ENCODE measurements around the gene KRT9.
"Not testable (repeated sequence)": the region's sequence is repeated elsewhere in the genome, so short reads cannot be mapped to it uniquely, and the experiment has no call there.

Gene KRT9

GRCh38 chr17:41571561-41572434, at the start of gene KRT9:
KRT9 (minus strand) TSS chr17:41572059; CDS start chr17:41571992, 67 bp downstream.
- DNase-seq (ENCODE audit: low read depth in 3 of 3) = no peak

- not testable (repeated sequence) for DNase-seq (ENCODE audit: low read depth in 3 of 3)
Measured at GRCh38 chr17:41621435-41621817, 49.6 kb upstream of the KRT9 start.

- DNase-seq (ENCODE audit: low read depth in 3 of 3) = no peak
Measured at GRCh38 chr17:41620583-41621434, 49.0 kb upstream of the KRT9 start.

GRCh38 chr17:41619927-41620582, 48.2 kb upstream of the KRT9 start:
- not testable (repeated sequence) for DNase-seq (ENCODE audit: low read depth in 3 of 3)

- no peak for DNase-seq (ENCODE audit: low read depth in 3 of 3)
Measured at GRCh38 chr17:41619036-41619926, 47.4 kb upstream of the KRT9 start.

- DNase-seq (ENCODE audit: low read depth in 3 of 3) = no peak
Measured at GRCh38 chr17:41618341-41619035, 46.6 kb upstream of the KRT9 start.

- no peak for DNase-seq (ENCODE audit: low read depth in 3 of 3)
Measured at GRCh38 chr17:41617698-41618097, 45.8 kb upstream of the KRT9 start.

GRCh38 chr17:41617136-41617535, 45.3 kb upstream of the KRT9 start:
- DNase-seq (ENCODE audit: low read depth in 3 of 3) = no peak

GRCh38 chr17:41616486-41616885, 44.6 kb upstream of the KRT9 start:
- DNase-seq (ENCODE audit: low read depth in 3 of 3) = not testable (repeated sequence)

- DNase-seq (ENCODE audit: low read depth in 3 of 3) = no peak
Measured at GRCh38 chr17:41615454-41615853, 43.6 kb upstream of the KRT9 start.

GRCh38 chr17:41614767-41615166, 42.9 kb upstream of the KRT9 start:
- DNase-seq (ENCODE audit: low read depth in 3 of 3) = not testable (repeated sequence)

GRCh38 chr17:41614098-41614497, 42.2 kb upstream of the KRT9 start:
- no peak for DNase-seq (ENCODE audit: low read depth in 3 of 3)

- no peak for DNase-seq (ENCODE audit: low read depth in 3 of 3)
Measured at GRCh38 chr17:41613277-41614082, 41.6 kb upstream of the KRT9 start.

GRCh38 chr17:41612376-41613160, 40.7 kb upstream of the KRT9 start, which contains the start of gene KRT16:
KRT16 (minus strand) TSS chr17:41612767; CDS start chr17:41612688, 79 bp downstream.
- DNase-seq (ENCODE audit: low read depth in 3 of 3) = not testable (repeated sequence)

GRCh38 chr17:41610965-41611640, 39.2 kb upstream of the KRT9 start:
- DNase-seq (ENCODE audit: low read depth in 3 of 3) = no peak

- not testable (repeated sequence) for DNase-seq (ENCODE audit: low read depth in 3 of 3)
Measured at GRCh38 chr17:41610061-41610517, 38.2 kb upstream of the KRT9 start.

- not testable (repeated sequence) for DNase-seq (ENCODE audit: low read depth in 3 of 3)
Measured at GRCh38 chr17:41606930-41607329, 35.1 kb upstream of the KRT9 start.

GRCh38 chr17:41602524-41602923, 30.7 kb upstream of the KRT9 start:
- DNase-seq (ENCODE audit: low read depth in 3 of 3) = no peak

All from stimulated activated CD4-positive, alpha-beta T cell treated with anti-CD3 and anti-CD28 coated beads, TNF-alpha, amount 100 ng/mL, for 4 hours (primary cell).